ENCODE data around the gene NPTXR. TPM values are rescaled to one million over a fixed set of nuclear protein-coding genes. Genes with fewer than 3 reads are reported as not detected.

The NPTXR gene
- total RNA-seq, 2 experiments from 2014 or later: 4.2 to 4.6 TPM

DNA sequence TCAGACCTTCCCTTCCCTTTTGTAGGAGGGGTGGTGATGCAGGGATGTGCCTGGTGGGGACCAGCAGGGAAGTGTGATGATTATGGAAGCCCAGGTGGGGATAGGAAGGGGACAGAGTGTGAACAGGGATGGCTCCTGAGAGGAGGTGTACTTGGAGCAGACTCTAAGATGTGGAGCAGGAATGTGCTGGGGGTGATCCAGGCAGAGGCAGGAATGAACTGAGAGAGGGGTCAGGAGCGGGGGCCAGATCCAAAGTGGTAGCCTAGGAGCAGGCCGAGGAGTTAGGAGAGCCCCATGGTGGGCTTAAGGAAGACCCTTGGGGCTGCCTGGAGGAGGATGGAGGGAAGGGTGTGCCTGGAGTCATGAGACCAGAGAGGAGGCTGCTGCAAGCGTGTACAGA, 3.7 kb downstream of the NPTXR start:
- Mint-ChIP-seq H3K4me3 (peak overlapping the region; percentile 55), H3K9me3 (no peaks in the 10 kb centered on the region), H3K36me3 (ENCODE audit: low read depth) (no peaks in the 10 kb centered on the region), H3K27ac (no peak overlapping the region), H3K4me1 (ENCODE audit: low read depth) (peaks cover 30% of the 10 kb centered on the region), H3K27me3 (peaks cover 21% of the 10 kb centered on the region)
- no peak for DNase-seq
- ChIA-PET CTCF (no interaction called here), POLR2A (no interaction called here)
- no peak for ATAC-seq (ENCODE audit: poor library complexity)
- peaks cover 5 to 12% of the 10 kb centered on the region in 2 experiments for H3K27me3 ChIP-seq (ENCODE audit: control insufficient read depth in 1 of 2, insufficient read depth in 2 of 2, low read length in 2 of 2)
- intact Hi-C loops (cut with DNase I, micrococcal nuclease): loop anchor here (2.0 to 5.0 kb wide), 4 partner anchors 41 to 108 kb away; partner anchors contain the start of gene SUN2 (in 1 of the 2)
- TF ChIP-seq, protein P1, sequence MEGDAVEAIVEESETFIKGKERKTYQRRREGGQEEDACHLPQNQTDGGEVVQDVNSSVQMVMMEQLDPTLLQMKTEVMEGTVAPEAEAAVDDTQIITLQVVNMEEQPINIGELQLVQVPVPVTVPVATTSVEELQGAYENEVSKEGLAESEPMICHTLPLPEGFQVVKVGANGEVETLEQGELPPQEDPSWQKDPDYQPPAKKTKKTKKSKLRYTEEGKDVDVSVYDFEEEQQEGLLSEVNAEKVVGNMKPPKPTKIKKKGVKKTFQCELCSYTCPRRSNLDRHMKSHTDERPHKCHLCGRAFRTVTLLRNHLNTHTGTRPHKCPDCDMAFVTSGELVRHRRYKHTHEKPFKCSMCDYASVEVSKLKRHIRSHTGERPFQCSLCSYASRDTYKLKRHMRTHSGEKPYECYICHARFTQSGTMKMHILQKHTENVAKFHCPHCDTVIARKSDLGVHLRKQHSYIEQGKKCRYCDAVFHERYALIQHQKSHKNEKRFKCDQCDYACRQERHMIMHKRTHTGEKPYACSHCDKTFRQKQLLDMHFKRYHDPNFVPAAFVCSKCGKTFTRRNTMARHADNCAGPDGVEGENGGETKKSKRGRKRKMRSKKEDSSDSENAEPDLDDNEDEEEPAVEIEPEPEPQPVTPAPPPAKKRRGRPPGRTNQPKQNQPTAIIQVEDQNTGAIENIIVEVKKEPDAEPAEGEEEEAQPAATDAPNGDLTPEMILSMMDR (IDR thresholded peaks at IDR 0.05): no peak
- H3K36me3 ChIP-seq (ENCODE audit: insufficient read depth, low read length): no peaks in the 10 kb centered on the region
- H3K27ac ChIP-seq (ENCODE audit: low read depth in 1 of 2, low read length in 2 of 2): no peak overlapping the region
- H3K4me3 ChIP-seq (ENCODE audit: low read length): no peak overlapping the region
- no peaks in the 10 kb centered on the region for H3K9me3 ChIP-seq (ENCODE audit: control insufficient read depth in 1 of 2, insufficient read depth in 1 of 2, low read length in 2 of 2)
- peaks cover 24% of the 10 kb centered on the region for H3K4me1 ChIP-seq (ENCODE audit: insufficient read depth, low read length)

DNA sequence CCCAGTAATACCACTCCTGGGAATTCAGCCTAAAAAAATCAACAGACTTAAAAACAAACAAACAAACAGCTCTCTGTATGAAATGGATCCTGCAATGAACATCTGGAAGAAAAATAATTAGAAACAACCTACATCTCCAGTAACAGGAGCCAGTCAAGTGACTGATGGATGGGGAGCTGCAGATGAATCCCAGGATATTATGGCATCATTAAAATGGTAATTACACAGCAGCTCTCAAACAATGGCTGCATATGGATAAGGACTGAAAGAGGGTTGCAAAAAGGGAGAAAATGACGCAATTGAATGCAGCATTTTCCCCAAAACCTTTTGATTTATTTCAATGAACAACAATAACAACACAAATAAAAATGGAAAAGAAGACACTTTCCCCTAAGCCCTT, 4.1 kb downstream of the NPTXR start:
- DNase-seq: no peak
- no peaks in the 10 kb centered on the region for H3K36me3 Mint-ChIP-seq (ENCODE audit: low read depth)
- Histone ChIP-seq H3K27ac (ENCODE audit: low read depth in 1 of 2, low read length in 2 of 2) (no peak overlapping the region), H3K4me3 (ENCODE audit: low read length) (no peak overlapping the region), H3K9me3 (ENCODE audit: control insufficient read depth in 1 of 2, insufficient read depth in 1 of 2, low read length in 2 of 2) (no peaks in the 10 kb centered on the region), H3K4me1 (ENCODE audit: insufficient read depth, low read length) (peaks cover 24% of the 10 kb centered on the region), H3K36me3 (ENCODE audit: insufficient read depth, low read length) (no peaks in the 10 kb centered on the region), H3K27me3 (ENCODE audit: control insufficient read depth in 1 of 2, insufficient read depth in 2 of 2, low read length in 2 of 2) (peaks cover 5 to 12% of the 10 kb centered on the region in 2 experiments)
- TF ChIP-seq, protein P1 (IDR thresholded peaks at IDR 0.05): no peak
- intact Hi-C loops (cut with DNase I, micrococcal nuclease): loop anchor here (2.0 to 5.0 kb wide), 4 partner anchors 41 to 107 kb away; partner anchors contain the start of gene SUN2 (in 1 of the 2)
- peaks cover 21% of the 10 kb centered on the region for H3K27me3 Mint-ChIP-seq
- no peak for ATAC-seq (ENCODE audit: poor library complexity)
- POLR2A ChIA-PET: no interaction called here
- no peaks in the 10 kb centered on the region for H3K9me3 Mint-ChIP-seq
- CTCF ChIA-PET: no interaction called here
- H3K27ac Mint-ChIP-seq: no peak overlapping the region
- peak overlapping the region; percentile 25 for H3K4me3 Mint-ChIP-seq
- peaks cover 30% of the 10 kb centered on the region for H3K4me1 Mint-ChIP-seq (ENCODE audit: low read depth)

DNA sequence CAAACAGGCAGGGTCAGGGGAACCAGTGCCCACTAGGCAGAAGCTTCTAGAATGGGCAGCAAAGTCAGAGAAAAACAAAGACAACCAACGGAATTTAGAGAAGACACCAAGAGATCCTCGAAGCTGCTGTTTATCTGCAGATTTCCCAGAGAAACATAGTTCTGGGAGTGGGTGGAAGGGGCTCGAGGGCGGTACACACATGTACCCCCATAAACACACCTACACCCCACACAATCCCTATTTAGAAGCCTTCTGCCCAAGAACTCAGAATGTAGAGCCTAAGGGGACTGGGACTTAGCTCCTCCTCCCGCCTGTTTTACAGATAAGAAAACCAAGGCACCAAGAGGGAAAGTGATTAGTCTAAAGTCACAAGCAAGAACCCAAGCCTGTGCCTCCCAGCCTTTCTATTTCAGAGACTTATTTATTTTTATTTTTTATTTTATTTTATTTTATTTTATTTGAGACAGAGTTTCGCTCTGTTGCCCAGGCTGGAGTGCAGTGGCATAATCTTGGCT, 6.4 kb downstream of the NPTXR start:
- no peaks in the 10 kb centered on the region for H3K36me3 ChIP-seq (ENCODE audit: insufficient read depth, low read length)
- intact Hi-C loops (cut with DNase I, micrococcal nuclease): no loop called here
- H3K9me3 Mint-ChIP-seq: no peaks in the 10 kb centered on the region
- H3K9me3 ChIP-seq (ENCODE audit: control insufficient read depth in 1 of 2, insufficient read depth in 1 of 2, low read length in 2 of 2): no peaks in the 10 kb centered on the region
- TF ChIP-seq, protein P1 (IDR thresholded peaks at IDR 0.05): no peak
- H3K4me1 ChIP-seq (ENCODE audit: insufficient read depth, low read length): peaks cover 13% of the 10 kb centered on the region
- ATAC-seq (ENCODE audit: poor library complexity): no peak
- H3K27me3 ChIP-seq (ENCODE audit: control insufficient read depth in 1 of 2, insufficient read depth in 2 of 2, low read length in 2 of 2): peaks cover 3 to 10% of the 10 kb centered on the region in 2 experiments
- CTCF ChIA-PET: no interaction called here
- H3K4me1 Mint-ChIP-seq (ENCODE audit: low read depth): peaks cover 25% of the 10 kb centered on the region
- no peaks in the 10 kb centered on the region for H3K36me3 Mint-ChIP-seq (ENCODE audit: low read depth)
- DNase-seq: no peak
- H3K4me3 Mint-ChIP-seq: no peak overlapping the region
- H3K27ac Mint-ChIP-seq: no peak overlapping the region
- POLR2A ChIA-PET: no interaction called here
- no peak overlapping the region for H3K4me3 ChIP-seq (ENCODE audit: low read length)
- H3K27me3 Mint-ChIP-seq: peaks cover 18% of the 10 kb centered on the region
- H3K27ac ChIP-seq (ENCODE audit: low read depth in 1 of 2, low read length in 2 of 2): no peak overlapping the region

Data from CD4-positive, alpha-beta T cell (primary cell).